ENCODE data around the gene OLFM2. TPM values are rescaled to one million over a fixed set of nuclear protein-coding genes. Genes with fewer than 3 reads are reported as not detected.
A peak's percentile ranks its signal among the peaks of the same experiment; 100 is the strongest.
"Not testable (repeated sequence)": the region's sequence is repeated elsewhere in the genome, so short reads cannot be mapped to it uniquely, and the experiment has no call there.

Gene OLFM2
- total RNA-seq, 1 donor from 2014 or later: 7.3 TPM

- peak overlapping the region; percentile 80 for H3K4me3 Mint-ChIP-seq
- peaks cover 1% of the 10 kb centered on the region for H3K9me3 Mint-ChIP-seq
- H3K36me3 Mint-ChIP-seq (ENCODE audit: low read depth): no peaks in the 10 kb centered on the region
- peak; percentile 95 for TF ChIP-seq CTCF (conservative IDR thresholded peaks at IDR 0.05)
- DNase-seq (ENCODE audit: low read depth, low spot score): peak; percentile 95
- peaks cover 51% of the 10 kb centered on the region for H3K27me3 Mint-ChIP-seq (ENCODE audit: low read depth)
- peak overlapping the region; percentile 14 for H3K27ac Mint-ChIP-seq (ENCODE audit: unreplicated experiment)
- H3K4me1 Mint-ChIP-seq: peaks cover 32% of the 10 kb centered on the region
Measured at GRCh38 chr19:9934132-9934950, 2.0 kb downstream of the OLFM2 start.

- no peaks in the 10 kb centered on the region for H3K36me3 Mint-ChIP-seq (ENCODE audit: low read depth)
- DNase-seq (ENCODE audit: low read depth, low spot score): no peak
- no peak overlapping the region for H3K27ac Mint-ChIP-seq (ENCODE audit: unreplicated experiment)
- peaks cover 41% of the 10 kb centered on the region for H3K27me3 Mint-ChIP-seq (ENCODE audit: low read depth)
- H3K4me3 Mint-ChIP-seq: no peak overlapping the region
- TF ChIP-seq CTCF (conservative IDR thresholded peaks at IDR 0.05): no peak
- H3K9me3 Mint-ChIP-seq: no peaks in the 10 kb centered on the region
- peaks cover 32% of the 10 kb centered on the region for H3K4me1 Mint-ChIP-seq
Measured at GRCh38 chr19:9932835-9933234, 3.5 kb downstream of the OLFM2 start.

- H3K27ac Mint-ChIP-seq (ENCODE audit: unreplicated experiment): no peak overlapping the region
- peaks cover 31% of the 10 kb centered on the region for H3K27me3 Mint-ChIP-seq (ENCODE audit: low read depth)
- H3K4me1 Mint-ChIP-seq: peaks cover 26% of the 10 kb centered on the region
- no peaks in the 10 kb centered on the region for H3K36me3 Mint-ChIP-seq (ENCODE audit: low read depth)
- H3K9me3 Mint-ChIP-seq: no peaks in the 10 kb centered on the region
- no peak for DNase-seq (ENCODE audit: low read depth, low spot score)
- no peak for TF ChIP-seq CTCF (conservative IDR thresholded peaks at IDR 0.05)
- H3K4me3 Mint-ChIP-seq: no peak overlapping the region
Measured at GRCh38 chr19:9931629-9932028, 4.7 kb downstream of the OLFM2 start.

- Mint-ChIP-seq H3K36me3 (ENCODE audit: low read depth) (no peaks in the 10 kb centered on the region), H3K27ac (ENCODE audit: unreplicated experiment) (no peak overlapping the region), H3K4me1 (no peaks in the 10 kb centered on the region), H3K9me3 (no peaks in the 10 kb centered on the region), H3K4me3 (no peak overlapping the region), H3K27me3 (ENCODE audit: low read depth) (peaks cover 3% of the 10 kb centered on the region)
- no peak for DNase-seq (ENCODE audit: low read depth, low spot score)
- no peak for TF ChIP-seq CTCF (conservative IDR thresholded peaks at IDR 0.05)
Measured at GRCh38 chr19:9923440-9923839, 12.9 kb downstream of the OLFM2 start.

- H3K36me3 Mint-ChIP-seq (ENCODE audit: low read depth); H3K27me3 Mint-ChIP-seq (ENCODE audit: low read depth); H3K4me1 Mint-ChIP-seq; H3K9me3 Mint-ChIP-seq; H3K4me3 Mint-ChIP-seq; H3K27ac Mint-ChIP-seq (ENCODE audit: unreplicated experiment); DNase-seq (ENCODE audit: low read depth, low spot score): not testable (repeated sequence)
Measured at GRCh38 chr19:9922782-9923379, 13.4 kb downstream of the OLFM2 start.

GRCh38 chr19:9917321-9917720 is 19.0 kb downstream of the OLFM2 start:
- Mint-ChIP-seq H3K4me1 (peaks cover 13% of the 10 kb centered on the region), H3K4me3 (peak overlapping the region; percentile 72), H3K27me3 (ENCODE audit: low read depth) (peaks cover 27% of the 10 kb centered on the region), H3K9me3 (no peaks in the 10 kb centered on the region), H3K36me3 (ENCODE audit: low read depth) (no peaks in the 10 kb centered on the region), H3K27ac (ENCODE audit: unreplicated experiment) (no peak overlapping the region)
- TF ChIP-seq CTCF (conservative IDR thresholded peaks at IDR 0.05): no peak
- peak; percentile 28 for DNase-seq (ENCODE audit: low read depth, low spot score)

Measured in neural crest cell (in vitro differentiated cells).